RWPE1 (cell line): ENCODE data around the gene TRPC4AP.

Experiments
- CTCF ChIA-PET: fragments of 350-600 bp; sonication (Branson Sonifier 250); formaldehyde crosslinking; extraction: SDS; loops from one replicate; lab custom pipeline; 2021; lab: Yijun Ruan, JAX
- POLR2A ChIA-PET: fragments of 400-600 bp; formaldehyde crosslinking; extraction: SDS; loops from one replicate; lab custom pipeline; 2020; ENCODE audit warnings: antibody characterized with exemption; ENCODE audit not compliant: low non-redundant PET; lab: Yijun Ruan, JAX
- DNase-seq: peaks from one replicate; pipeline ENCODE4 v3.0.0; 2012; ENCODE audit warnings: low spot score
- H3K27ac ChIP-seq: fragments of 450-650 bp; 2 replicates; pipeline ENCODE4 v1.5.1; 2017
- TF ChIP-seq, protein P1 (sequence below): fragments of 450-650 bp; conservative IDR thresholded peaks from 2 replicates; pipeline ENCODE4 v1.5.1; 2017; ENCODE audit warnings: low read depth, mild to moderate bottlenecking

The TRPC4AP gene

GRCh38 chr20:34979366-34980153, 113.0 kb downstream of the TRPC4AP start:
- no peak overlapping the region for H3K27ac ChIP-seq
- POLR2A ChIA-PET, result interaction anchor here (0.5 kb wide), 1 partner anchor 1811 kb away, joined by 5 read pairs; no protein-coding TSS in a partner anchor
- CTCF ChIA-PET, result interaction anchor here (1.0 kb wide), 1 partner anchor 106 kb away, joined by 5 read pairs; no protein-coding TSS in a partner anchor
- DNase-seq, result peak; percentile 44
- TF ChIP-seq, protein P1, sequence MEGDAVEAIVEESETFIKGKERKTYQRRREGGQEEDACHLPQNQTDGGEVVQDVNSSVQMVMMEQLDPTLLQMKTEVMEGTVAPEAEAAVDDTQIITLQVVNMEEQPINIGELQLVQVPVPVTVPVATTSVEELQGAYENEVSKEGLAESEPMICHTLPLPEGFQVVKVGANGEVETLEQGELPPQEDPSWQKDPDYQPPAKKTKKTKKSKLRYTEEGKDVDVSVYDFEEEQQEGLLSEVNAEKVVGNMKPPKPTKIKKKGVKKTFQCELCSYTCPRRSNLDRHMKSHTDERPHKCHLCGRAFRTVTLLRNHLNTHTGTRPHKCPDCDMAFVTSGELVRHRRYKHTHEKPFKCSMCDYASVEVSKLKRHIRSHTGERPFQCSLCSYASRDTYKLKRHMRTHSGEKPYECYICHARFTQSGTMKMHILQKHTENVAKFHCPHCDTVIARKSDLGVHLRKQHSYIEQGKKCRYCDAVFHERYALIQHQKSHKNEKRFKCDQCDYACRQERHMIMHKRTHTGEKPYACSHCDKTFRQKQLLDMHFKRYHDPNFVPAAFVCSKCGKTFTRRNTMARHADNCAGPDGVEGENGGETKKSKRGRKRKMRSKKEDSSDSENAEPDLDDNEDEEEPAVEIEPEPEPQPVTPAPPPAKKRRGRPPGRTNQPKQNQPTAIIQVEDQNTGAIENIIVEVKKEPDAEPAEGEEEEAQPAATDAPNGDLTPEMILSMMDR, result no peak

DNA sequence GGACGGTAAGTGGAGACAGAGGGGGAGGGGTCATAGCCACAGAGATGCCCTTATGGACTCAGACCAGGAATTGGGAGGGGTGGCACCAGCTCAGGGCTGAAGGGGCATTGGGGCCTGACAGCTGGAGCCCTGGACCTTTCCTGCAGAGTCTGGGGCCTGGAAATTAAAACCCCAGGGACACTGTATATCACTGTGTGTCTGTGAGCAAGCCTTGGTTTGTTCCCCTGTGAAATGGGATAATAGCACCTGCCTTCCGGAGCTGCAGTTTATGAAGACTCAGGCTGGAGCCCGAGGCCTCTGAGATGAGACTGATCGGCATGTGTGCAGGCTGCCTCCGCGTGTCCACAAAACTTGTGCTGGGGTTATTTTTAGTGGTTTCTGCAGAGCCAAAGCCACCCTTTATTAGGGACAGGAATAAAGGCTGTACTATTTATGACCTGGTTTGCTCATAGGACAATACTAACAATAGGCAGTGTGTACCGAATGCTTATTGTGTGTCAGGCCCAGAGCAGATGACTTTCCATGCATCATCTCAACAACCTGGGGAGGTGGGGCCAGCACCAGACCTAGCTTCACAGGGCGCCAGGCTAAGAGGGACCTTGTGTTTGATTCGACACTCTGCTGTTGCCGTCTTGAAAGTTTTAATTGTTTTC, 114.4 kb downstream of the TRPC4AP start:
- no peak overlapping the region for H3K27ac ChIP-seq
- TF ChIP-seq, protein P1, result no peak
- ChIA-PET POLR2A (no interaction called here), CTCF (interaction anchor here (0.6 to 0.9 kb wide), 2 partner anchors 105 to 175 kb away, joined by 3 to 5 read pairs; partner anchors contain the start of gene GGT7)
- no peak for DNase-seq

DNA sequence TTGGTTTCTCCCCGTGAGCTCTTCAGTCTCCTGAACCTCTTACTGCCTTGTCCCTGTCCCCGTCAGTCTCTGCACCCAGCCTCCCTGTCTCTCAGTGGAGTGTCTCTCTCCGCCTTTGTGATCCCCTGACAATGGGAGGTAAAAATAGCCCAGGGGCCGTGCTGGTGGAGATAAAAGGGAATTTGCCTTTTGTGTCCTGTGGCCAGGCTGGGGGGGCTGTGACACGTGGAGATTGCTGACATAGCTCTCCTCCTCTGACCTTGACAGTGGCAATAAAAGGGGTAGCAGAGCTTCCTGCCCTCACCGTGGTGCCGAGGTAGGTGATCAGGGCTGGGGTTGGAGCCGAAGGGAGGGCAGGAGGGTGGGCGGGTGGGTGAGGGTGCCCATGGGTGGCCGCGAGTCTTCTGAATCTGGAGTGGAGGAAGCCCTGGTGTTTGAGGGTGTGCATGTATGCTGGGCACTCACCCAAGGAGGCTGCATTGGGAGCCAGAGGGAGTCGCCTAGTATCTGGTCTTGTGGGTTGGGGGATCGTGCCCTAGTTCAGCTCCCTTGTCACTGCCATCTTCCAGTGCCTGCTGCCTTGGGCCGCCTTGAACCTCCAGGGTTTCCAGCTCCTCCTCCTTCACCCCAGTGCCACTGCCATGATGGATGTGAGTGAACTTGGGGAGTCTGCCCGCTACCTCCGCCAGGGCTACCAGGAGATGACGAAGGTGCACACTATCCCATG, 115.1 kb downstream of the TRPC4AP start:
- TF ChIP-seq, protein P1, result no peak
- ChIA-PET POLR2A (no interaction called here), CTCF (interaction anchor here (0.9 kb wide), 1 partner anchor 105 kb away, joined by 3 read pairs; the partner anchor contains the start of gene GGT7)
- H3K27ac ChIP-seq, result no peak overlapping the region
- no peak for DNase-seq

- ChIA-PET CTCF (interaction anchor here (0.7 kb wide), 1 partner anchor 1462 kb away, joined by 4 read pairs; no protein-coding TSS in a partner anchor), POLR2A (no interaction called here)
- H3K27ac ChIP-seq, result no peak overlapping the region
- TF ChIP-seq, protein P1, result no peak
- no peak for DNase-seq
Measured at GRCh38 chr20:34976286-34976685, 116.3 kb downstream of the TRPC4AP start.

GRCh38 chr20:34974246-34974645, 118.4 kb downstream of the TRPC4AP start:
- no peak overlapping the region for H3K27ac ChIP-seq
- TF ChIP-seq, protein P1, result no peak
- CTCF ChIA-PET, result interaction anchor here (0.6 to 0.7 kb wide), 2 partner anchors 11 to 128 kb away, joined by 3 read pairs; no protein-coding TSS in a partner anchor
- POLR2A ChIA-PET, result interaction anchor here (0.7 kb wide), 1 partner anchor 38 kb away, joined by 13 read pairs; no protein-coding TSS in a partner anchor
- no peak for DNase-seq
